MCF 10A (cell line): ENCODE measurements around the gene NPL. TPM values are rescaled to one million over a fixed set of nuclear protein-coding genes. Genes with fewer than 3 reads are reported as not detected.

Experiments used
- BruUV-seq: library from RNA; stranded (reverse); fragments of 400-500 nt; replicated peaks from 2 replicates; lab custom pipeline; 2021; lab: Mats Ljungman, UMichigan
- CTCF ChIA-PET: fragments of 300-600 bp; sonication (Branson Sonifier 250); formaldehyde crosslinking; extraction: SDS; loops from one replicate; lab custom pipeline; 2021; ENCODE audit warnings: antibody characterized with exemption, inconsistent platforms; lab: Yijun Ruan, JAX
- POLR2A ChIA-PET: fragments of 300-600, 350-650 bp; sonication (Branson Sonifier 250); formaldehyde crosslinking; extraction: SDS; loops from one replicate; lab custom pipeline; 2020; ENCODE audit warnings: antibody characterized with exemption, inconsistent platforms; lab: Yijun Ruan, JAX
- DNase-seq: peaks from one replicate; pipeline ENCODE4 v3.0.0-alpha.2; 2018; ENCODE audit not compliant: unreplicated experiment
- H3K27ac Mint-ChIP-seq: one replicate; pipeline ENCODE4 v1.8.0; 2022; ENCODE audit warnings: mild to moderate bottlenecking, low read depth, mixed read lengths; ENCODE audit not compliant: unreplicated experiment
- H3K27me3 Mint-ChIP-seq: one replicate; pipeline ENCODE4 v1.8.0; 2022; ENCODE audit warnings: mixed read lengths; ENCODE audit not compliant: insufficient read depth, unreplicated experiment
- H3K36me3 Mint-ChIP-seq: one replicate; pipeline ENCODE4 v1.8.0; 2022; ENCODE audit warnings: mild to moderate bottlenecking, moderate library complexity, mixed read lengths; ENCODE audit not compliant: insufficient read depth, unreplicated experiment
- H3K4me1 Mint-ChIP-seq: one replicate; pipeline ENCODE4 v1.8.0; 2022; ENCODE audit warnings: mixed read lengths; ENCODE audit not compliant: insufficient read depth, unreplicated experiment
- H3K4me3 Mint-ChIP-seq: one replicate; pipeline ENCODE4 v1.8.0; 2022; ENCODE audit warnings: mild to moderate bottlenecking, moderate library complexity, mixed read lengths; ENCODE audit not compliant: unreplicated experiment
- H3K9me3 Mint-ChIP-seq: one replicate; pipeline ENCODE4 v1.8.0; 2022; ENCODE audit warnings: mixed read lengths; ENCODE audit not compliant: unreplicated experiment
- CTCF ChIP-seq: fragments of 200-600 bp; IDR thresholded peaks from one replicate; pipeline ENCODE4 v1.8.0; 2022; ENCODE audit warnings: antibody characterized with exemption, mild to moderate bottlenecking; ENCODE audit not compliant: unreplicated experiment
- intact Hi-C: fragments of 100-400 bp; cut with micrococcal nuclease; formaldehyde crosslinking; loops from 2 replicates; pipeline ENCODE4 v1.14.1; 2022
- total RNA-seq: library from RNA; stranded (reverse); gene quantifications from 2 replicates; pipeline ENCODE4 v1.2.3, GENCODE V29; 2022

NPL gene
- total RNA-seq, 1 experiment from 2014 or later, result 6.2 TPM

DNA sequence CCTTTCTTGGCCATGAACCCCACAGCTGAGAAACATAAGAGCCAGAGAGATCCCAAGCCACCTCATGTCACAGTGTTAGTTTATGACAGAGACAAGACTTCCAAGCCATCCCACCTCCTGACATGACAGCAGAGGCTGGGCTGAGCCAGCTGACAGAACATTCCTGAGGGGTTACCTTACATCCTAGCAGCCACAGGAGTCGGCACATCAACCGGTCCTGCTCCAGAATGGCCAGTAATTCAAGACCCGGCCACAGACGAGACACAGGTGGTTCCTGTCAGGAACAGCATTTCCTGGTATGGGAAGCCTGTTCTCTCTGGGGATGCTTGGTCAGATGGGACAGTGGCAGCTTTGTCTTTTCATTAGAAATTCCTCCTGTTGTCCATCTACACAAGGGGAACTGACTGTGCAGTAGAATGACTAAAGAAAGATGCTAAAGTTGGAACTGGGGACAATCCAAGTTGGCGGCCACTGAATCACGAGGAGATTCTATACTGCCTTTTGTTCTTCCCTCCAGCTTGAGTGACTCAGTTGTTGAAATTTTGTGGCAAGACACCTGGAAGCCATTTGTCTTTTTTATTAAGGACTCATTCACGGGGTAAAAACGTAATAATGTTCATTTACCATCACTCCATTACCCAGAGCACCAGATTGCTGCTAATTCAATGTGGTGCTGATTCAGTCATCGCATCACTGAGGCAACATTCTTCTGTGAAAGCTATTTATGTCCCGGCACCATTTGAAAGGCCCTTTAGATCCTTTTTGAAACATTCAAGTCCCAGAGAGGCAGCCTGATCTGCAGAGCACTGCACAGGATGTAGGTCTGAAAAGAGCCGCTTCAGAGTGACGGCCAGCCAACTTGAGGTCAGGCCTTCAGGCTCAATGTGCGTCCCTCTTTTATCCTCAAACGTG is 37.2 kb upstream of the NPL start:
- DNase-seq, result no peak
- peaks cover 15% of the 10 kb centered on the region for H3K9me3 Mint-ChIP-seq
- H3K4me3 Mint-ChIP-seq, result no peak overlapping the region
- no peaks in the 10 kb centered on the region for H3K4me1 Mint-ChIP-seq
- no peak overlapping the region for H3K27ac Mint-ChIP-seq
- no TSS peak for BruUV-seq
- H3K36me3 Mint-ChIP-seq, result no peaks in the 10 kb centered on the region
- TF ChIP-seq CTCF, result no peak
- intact Hi-C loops, result no loop called here
- POLR2A ChIA-PET, result interaction anchor here (1.6 kb wide), 1 partner anchor 9 kb away, joined by 3 read pairs; no protein-coding TSS in a partner anchor
- CTCF ChIA-PET, result interaction anchor here (0.6 to 1.4 kb wide), 4 partner anchors 16 to 256 kb away, joined by 3 to 4 read pairs (median 3); no protein-coding TSS in a partner anchor
- H3K27me3 Mint-ChIP-seq, result no peaks in the 10 kb centered on the region

- Mint-ChIP-seq H3K36me3 (no peaks in the 10 kb centered on the region), H3K4me1 (no peaks in the 10 kb centered on the region), H3K27me3 (no peaks in the 10 kb centered on the region), H3K9me3 (peaks cover 10% of the 10 kb centered on the region), H3K27ac (no peak overlapping the region), H3K4me3 (no peak overlapping the region)
- ChIA-PET CTCF (interaction anchor here (0.6 to 1.4 kb wide), 7 partner anchors 9 to 156 kb away, joined by 3 to 6 read pairs (median 4); no protein-coding TSS in a partner anchor), POLR2A (no interaction called here)
- DNase-seq, result no peak
- intact Hi-C loops, result no loop called here
- TF ChIP-seq CTCF, result no peak
- no TSS peak for BruUV-seq
Measured at GRCh38 chr1:182754087-182754486, 35.5 kb upstream of the NPL start.

- H3K27me3 Mint-ChIP-seq, result no peaks in the 10 kb centered on the region
- H3K4me1 Mint-ChIP-seq, result no peaks in the 10 kb centered on the region
- H3K9me3 Mint-ChIP-seq, result peaks cover 4% of the 10 kb centered on the region
- BruUV-seq, result no TSS peak
- intact Hi-C loops, result no loop called here
- H3K4me3 Mint-ChIP-seq, result no peak overlapping the region
- ChIA-PET POLR2A (interaction anchor here (1.0 kb wide), 1 partner anchor 14 kb away, joined by 4 read pairs; no protein-coding TSS in a partner anchor), CTCF (interaction anchor here (0.6 to 1.3 kb wide), 4 partner anchors 8 to 248 kb away, joined by 3 to 4 read pairs (median 4); no protein-coding TSS in a partner anchor)
- DNase-seq, result no peak
- TF ChIP-seq CTCF, result no peak
- no peak overlapping the region for H3K27ac Mint-ChIP-seq
- no peaks in the 10 kb centered on the region for H3K36me3 Mint-ChIP-seq
Measured at GRCh38 chr1:182754543-182755314, 34.8 kb upstream of the NPL start.
